Vagina (tissue), 2 donors: ENCODE results near the gene RUVBL2.

Source experiments
- CTCF ChIP-seq, 3 experiments: fragments of 450-650 bp in 2 of 3; fragments of 200-600 bp in 1 of 3; sonication (generic) in 1 of 3; IDR thresholded peaks; one replicate each; pipeline ENCODE4 v1.5.1; 2017 to 2019; ENCODE audit warnings: antibody characterized with exemption in 3 of 3, mild to moderate bottlenecking in 2 of 3, moderate library complexity in 2 of 3
- POLR2A ChIP-seq, 2 donors: fragments of 450-650 bp; IDR thresholded peaks; one replicate each; pipeline ENCODE4 v1.6.1; 2017; ENCODE audit warnings: antibody characterized with exemption in 2 of 2, mild to moderate bottlenecking in 2 of 2, moderate library complexity in 2 of 2

- no peak for TF ChIP-seq POLR2A (IDR thresholded peaks at IDR 0.05)
- TF ChIP-seq CTCF (IDR thresholded peaks at IDR 0.05) = no peak
These were observed 26.9 kb upstream of the RUVBL2 start for GRCh38 chr19:48966541-48967345.
